ENCODE measurements around the gene DBN1.

DBN1 gene

DNA sequence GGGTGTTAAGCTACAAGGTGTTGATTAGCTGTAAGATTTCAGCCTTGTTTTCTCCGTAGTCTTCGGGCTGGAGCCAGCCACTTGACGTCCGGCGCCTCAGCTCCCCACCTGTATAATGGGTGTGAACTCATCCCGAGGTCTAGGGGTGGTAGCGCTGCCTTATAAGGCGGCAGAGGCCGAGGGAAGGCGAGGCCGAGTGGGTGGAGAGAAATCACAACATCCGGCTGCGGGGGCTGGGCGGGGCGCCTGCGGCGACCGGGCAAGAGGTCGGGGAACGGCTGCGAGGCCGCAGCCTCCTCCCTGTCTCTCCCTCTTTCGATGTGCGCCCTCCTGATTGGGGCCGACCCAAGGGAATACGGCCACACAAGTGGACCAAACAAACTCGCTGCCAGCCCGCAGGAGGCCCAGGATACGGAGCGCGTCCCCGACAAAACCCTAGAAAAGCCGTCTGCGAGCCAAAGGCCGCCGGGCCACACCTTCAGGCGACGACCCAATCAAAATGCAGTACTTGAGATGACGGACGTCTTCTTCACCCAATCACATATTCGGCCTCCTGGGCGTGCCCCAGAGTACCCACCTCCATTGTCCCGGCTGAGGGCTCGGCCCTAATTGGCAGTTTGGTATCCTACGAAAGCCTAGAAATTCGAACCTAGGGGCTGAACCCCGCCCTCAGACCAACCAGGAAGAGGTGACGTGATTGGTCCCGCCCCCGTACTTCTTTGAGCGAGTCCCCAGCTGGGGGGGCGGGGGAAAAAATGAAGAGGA lies 47.5 kb downstream of the DBN1 start:
- peak overlapping the region; percentile 69 for H2AK5ac ChIP-seq (ENCODE audit: low read length)
- H3K79me1 ChIP-seq (ENCODE audit: low read length), result peaks cover 9% of the 10 kb centered on the region
- H3K36me3 ChIP-seq (ENCODE audit: control insufficient read depth in 1 of 2, insufficient read depth in 2 of 2, low read length in 2 of 2), result peaks cover 0 to 2% of the 10 kb centered on the region in 2 experiments
- H3K18ac ChIP-seq (ENCODE audit: low read length), result peak overlapping the region; percentile 82
- peak overlapping the region; percentile 92 for H4K12ac ChIP-seq (ENCODE audit: low read depth, low read length)
- H2BK5ac ChIP-seq (ENCODE audit: low read depth, low read length, poor library complexity), result peak overlapping the region; percentile 89
- peak overlapping the region; percentile 85 for H3K9ac ChIP-seq (ENCODE audit: low read length)
- peak overlapping the region; percentile 74 for H2BK12ac ChIP-seq (ENCODE audit: low read length)
- peak overlapping the region; percentile 42 for H3K4ac ChIP-seq (ENCODE audit: low read depth, low read length)
- no peaks in the 10 kb centered on the region for H3K27me3 ChIP-seq (ENCODE audit: insufficient read depth, low read length)
- H4K8ac ChIP-seq (ENCODE audit: low read depth, low read length), result peak overlapping the region; percentile 95
- H2AFZ ChIP-seq (ENCODE audit: insufficient read depth, low read length, poor library complexity), result peak overlapping the region; percentile 63
- H3K4me3 ChIP-seq (ENCODE audit: low read depth, low read length), result peak overlapping the region; percentile 80
- H3K79me2 ChIP-seq (ENCODE audit: control insufficient read depth, insufficient read depth, low read length, poor library complexity), result peaks cover 5% of the 10 kb centered on the region
- peak overlapping the region; percentile 70 for H3K4me2 ChIP-seq (ENCODE audit: low read length)
- peak overlapping the region; percentile 84 for H2BK120ac ChIP-seq (ENCODE audit: insufficient read depth, low read length, poor library complexity)
- H4K91ac ChIP-seq (ENCODE audit: low read depth, low read length), result peak overlapping the region; percentile 92
- WGBS (ENCODE audit: extremely low coverage, insufficient coverage, insufficient read length), result no CpG with 5 or more reads among the region's 52 CpGs
- H3K27ac ChIP-seq (ENCODE audit: low read depth, low read length), result peak overlapping the region; percentile 82
- H3K9me3 ChIP-seq (ENCODE audit: insufficient read depth, low read depth, low read length), result no peaks in the 10 kb centered on the region
- H3K14ac ChIP-seq (ENCODE audit: low read length), result peak overlapping the region; percentile 93
- peaks cover 13 to 14% of the 10 kb centered on the region in 2 experiments for H3K4me1 ChIP-seq (ENCODE audit: control insufficient read depth in 1 of 2, insufficient read depth in 2 of 2, low read length in 2 of 2)
- DNase-seq, result peak; percentile 100
- no peak overlapping the region for H3K23ac ChIP-seq (ENCODE audit: low read length)

DNA sequence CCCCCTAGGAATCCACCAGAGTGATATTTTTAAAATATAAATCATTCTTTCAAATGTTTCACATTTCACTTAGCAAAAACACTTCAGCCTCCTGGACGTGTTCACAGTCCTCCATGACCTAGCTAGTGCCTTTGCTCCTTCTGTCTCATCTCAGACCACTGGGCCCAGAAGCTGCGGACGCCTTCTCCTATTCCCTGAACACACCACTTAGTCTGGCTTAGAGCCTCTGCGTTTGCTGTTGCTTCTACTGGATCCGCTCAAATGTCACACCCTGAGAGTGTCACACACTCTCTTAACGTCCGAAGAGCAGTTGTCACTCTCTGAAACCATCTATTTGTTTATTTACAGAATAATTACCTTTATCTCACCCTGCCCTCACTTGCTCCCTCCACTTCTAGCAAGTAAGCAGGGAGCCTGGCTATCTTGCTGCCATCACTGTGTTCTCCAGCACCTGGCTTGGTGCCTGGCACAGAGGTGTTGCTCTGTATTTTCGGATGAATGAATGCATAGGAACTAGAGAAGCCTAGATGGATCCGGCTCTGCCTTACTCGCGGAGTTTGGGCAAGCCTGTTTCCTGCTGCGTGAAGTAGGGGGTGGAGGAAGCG lies 48.1 kb downstream of the DBN1 start:
- Histone ChIP-seq H4K12ac (ENCODE audit: low read depth, low read length) (peak overlapping the region; percentile 79), H3K4me3 (ENCODE audit: low read depth, low read length) (peak overlapping the region; percentile 80), H2BK12ac (ENCODE audit: low read length) (peak overlapping the region; percentile 74), H3K79me2 (ENCODE audit: control insufficient read depth, insufficient read depth, low read length, poor library complexity) (peaks cover 5% of the 10 kb centered on the region), H3K4ac (ENCODE audit: low read depth, low read length) (peak overlapping the region; percentile 42), H2AK5ac (ENCODE audit: low read length) (peak overlapping the region; percentile 69), H4K8ac (ENCODE audit: low read depth, low read length) (peak overlapping the region; percentile 95), H3K36me3 (ENCODE audit: control insufficient read depth in 1 of 2, insufficient read depth in 2 of 2, low read length in 2 of 2) (peaks cover 0 to 2% of the 10 kb centered on the region in 2 experiments), H4K91ac (ENCODE audit: low read depth, low read length) (peak overlapping the region; percentile 92), H3K79me1 (ENCODE audit: low read length) (peaks cover 9% of the 10 kb centered on the region), H3K27ac (ENCODE audit: low read depth, low read length) (peak overlapping the region; percentile 82), H3K9me3 (ENCODE audit: insufficient read depth, low read depth, low read length) (no peaks in the 10 kb centered on the region), H2AFZ (ENCODE audit: insufficient read depth, low read length, poor library complexity) (peak overlapping the region; percentile 59), H3K23ac (ENCODE audit: low read length) (no peak overlapping the region), H2BK120ac (ENCODE audit: insufficient read depth, low read length, poor library complexity) (peak overlapping the region; percentile 54), H3K18ac (ENCODE audit: low read length) (peak overlapping the region; percentile 34), H3K4me1 (ENCODE audit: control insufficient read depth in 1 of 2, insufficient read depth in 2 of 2, low read length in 2 of 2) (peaks cover 13 to 14% of the 10 kb centered on the region in 2 experiments), H3K4me2 (ENCODE audit: low read length) (peak overlapping the region; percentile 70), H3K9ac (ENCODE audit: low read length) (peak overlapping the region; percentile 42), H3K27me3 (ENCODE audit: insufficient read depth, low read length) (no peaks in the 10 kb centered on the region), H3K14ac (ENCODE audit: low read length) (peak overlapping the region; percentile 64), H2BK5ac (ENCODE audit: low read depth, low read length, poor library complexity) (peak overlapping the region; percentile 18)
- no peak for DNase-seq
- WGBS (ENCODE audit: extremely low coverage, insufficient coverage, insufficient read length), result no CpG with 5 or more reads among the region's 13 CpGs

DNA sequence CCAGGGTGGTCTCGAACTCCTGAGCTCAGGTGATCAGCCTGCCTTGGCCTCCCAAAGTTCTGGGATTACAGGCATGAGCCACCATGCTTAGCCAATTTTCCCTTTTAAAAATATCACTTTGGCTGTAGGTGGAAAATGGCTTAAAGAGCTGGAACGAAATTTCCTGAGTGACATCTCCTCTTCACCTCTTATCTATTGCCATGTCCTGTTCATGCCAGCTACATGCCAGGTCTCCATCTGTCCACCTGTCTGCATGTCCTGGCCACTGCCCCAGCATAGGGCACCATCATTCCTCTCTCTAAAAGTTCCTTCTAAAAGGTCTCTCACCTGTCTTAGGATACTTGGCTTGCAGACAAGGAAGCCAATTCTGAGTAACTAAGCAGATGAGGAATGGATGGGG lies 49.8 kb downstream of the DBN1 start:
- DNase-seq, result no peak
- H3K9ac ChIP-seq (ENCODE audit: low read length), result no peak overlapping the region
- H3K79me1 ChIP-seq (ENCODE audit: low read length), result peaks cover 9% of the 10 kb centered on the region
- no peak overlapping the region for H2BK120ac ChIP-seq (ENCODE audit: insufficient read depth, low read length, poor library complexity)
- no peak overlapping the region for H4K91ac ChIP-seq (ENCODE audit: low read depth, low read length)
- peaks cover 5% of the 10 kb centered on the region for H3K79me2 ChIP-seq (ENCODE audit: control insufficient read depth, insufficient read depth, low read length, poor library complexity)
- H4K12ac ChIP-seq (ENCODE audit: low read depth, low read length), result no peak overlapping the region
- H3K23ac ChIP-seq (ENCODE audit: low read length), result no peak overlapping the region
- no peaks in the 10 kb centered on the region for H3K9me3 ChIP-seq (ENCODE audit: insufficient read depth, low read depth, low read length)
- H2AFZ ChIP-seq (ENCODE audit: insufficient read depth, low read length, poor library complexity), result no peak overlapping the region
- H2AK5ac ChIP-seq (ENCODE audit: low read length), result no peak overlapping the region
- no peak overlapping the region for H3K14ac ChIP-seq (ENCODE audit: low read length)
- WGBS (ENCODE audit: extremely low coverage, insufficient coverage, insufficient read length), result no CpG with 5 or more reads among the region's 2 CpGs
- H2BK5ac ChIP-seq (ENCODE audit: low read depth, low read length, poor library complexity), result no peak overlapping the region
- peaks cover 13 to 14% of the 10 kb centered on the region in 2 experiments for H3K4me1 ChIP-seq (ENCODE audit: control insufficient read depth in 1 of 2, insufficient read depth in 2 of 2, low read length in 2 of 2)
- H3K4ac ChIP-seq (ENCODE audit: low read depth, low read length), result no peak overlapping the region
- H3K4me3 ChIP-seq (ENCODE audit: low read depth, low read length), result no peak overlapping the region
- no peaks in the 10 kb centered on the region for H3K36me3 ChIP-seq (ENCODE audit: control insufficient read depth in 1 of 2, insufficient read depth in 2 of 2, low read length in 2 of 2)
- no peak overlapping the region for H3K27ac ChIP-seq (ENCODE audit: low read depth, low read length)
- no peak overlapping the region for H2BK12ac ChIP-seq (ENCODE audit: low read length)
- no peak overlapping the region for H3K4me2 ChIP-seq (ENCODE audit: low read length)
- H3K27me3 ChIP-seq (ENCODE audit: insufficient read depth, low read length), result no peaks in the 10 kb centered on the region
- no peak overlapping the region for H3K18ac ChIP-seq (ENCODE audit: low read length)
- no peak overlapping the region for H4K8ac ChIP-seq (ENCODE audit: low read depth, low read length)

DNA sequence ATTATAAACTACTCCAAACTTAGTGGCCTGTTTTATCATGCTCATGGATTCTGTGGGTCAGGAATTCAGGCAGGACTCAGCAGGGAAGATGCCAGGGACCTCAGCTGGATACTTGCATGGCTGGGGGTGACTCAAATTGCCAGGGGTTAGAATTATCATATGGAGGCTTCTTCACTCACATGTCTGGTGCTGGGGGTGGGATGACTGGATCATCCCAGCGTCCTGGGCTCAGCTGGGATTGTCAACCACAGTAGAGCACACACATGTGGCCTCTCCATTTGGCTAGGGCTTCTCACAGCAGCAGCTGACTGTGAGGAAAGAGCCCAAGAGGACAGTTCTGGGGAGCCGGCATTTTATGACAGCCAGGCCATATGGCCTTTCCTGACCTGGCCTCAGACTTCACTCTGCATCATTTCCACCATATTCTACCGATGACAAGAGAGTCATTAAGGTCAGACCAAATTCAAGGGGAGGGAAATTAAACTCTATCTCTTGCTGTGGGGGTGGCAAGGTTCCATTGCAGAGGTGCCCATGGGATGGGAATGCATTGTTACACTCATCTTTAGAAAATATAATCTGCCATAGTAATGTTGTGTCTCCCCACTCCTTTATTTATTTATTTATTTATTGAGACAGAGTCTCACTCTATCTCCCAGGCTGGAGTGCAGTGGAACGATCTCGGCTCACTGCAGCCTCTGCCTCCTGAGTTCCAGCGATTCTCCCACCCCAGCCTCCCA lies 52.2 kb downstream of the DBN1 start:
- no peak overlapping the region for H2BK12ac ChIP-seq (ENCODE audit: low read length)
- H2BK5ac ChIP-seq (ENCODE audit: low read depth, low read length, poor library complexity), result no peak overlapping the region
- H3K79me2 ChIP-seq (ENCODE audit: control insufficient read depth, insufficient read depth, low read length, poor library complexity), result peaks cover 2% of the 10 kb centered on the region
- no peaks in the 10 kb centered on the region for H3K9me3 ChIP-seq (ENCODE audit: insufficient read depth, low read depth, low read length)
- no peak overlapping the region for H4K12ac ChIP-seq (ENCODE audit: low read depth, low read length)
- H3K18ac ChIP-seq (ENCODE audit: low read length), result no peak overlapping the region
- peaks cover 6% of the 10 kb centered on the region for H3K79me1 ChIP-seq (ENCODE audit: low read length)
- no peaks in the 10 kb centered on the region for H3K27me3 ChIP-seq (ENCODE audit: insufficient read depth, low read length)
- H3K14ac ChIP-seq (ENCODE audit: low read length), result no peak overlapping the region
- no peak overlapping the region for H3K9ac ChIP-seq (ENCODE audit: low read length)
- no peaks in the 10 kb centered on the region for H3K36me3 ChIP-seq (ENCODE audit: control insufficient read depth in 1 of 2, insufficient read depth in 2 of 2, low read length in 2 of 2)
- no peak overlapping the region for H3K23ac ChIP-seq (ENCODE audit: low read length)
- H2BK120ac ChIP-seq (ENCODE audit: insufficient read depth, low read length, poor library complexity), result no peak overlapping the region
- no peak overlapping the region for H3K4me2 ChIP-seq (ENCODE audit: low read length)
- H3K4ac ChIP-seq (ENCODE audit: low read depth, low read length), result no peak overlapping the region
- no CpG with 5 or more reads among the region's 6 CpGs for WGBS (ENCODE audit: extremely low coverage, insufficient coverage, insufficient read length)
- no peak for DNase-seq
- no peak overlapping the region for H2AK5ac ChIP-seq (ENCODE audit: low read length)
- no peak overlapping the region for H3K4me3 ChIP-seq (ENCODE audit: low read depth, low read length)
- no peak overlapping the region for H4K91ac ChIP-seq (ENCODE audit: low read depth, low read length)
- no peak overlapping the region for H4K8ac ChIP-seq (ENCODE audit: low read depth, low read length)
- no peak overlapping the region for H2AFZ ChIP-seq (ENCODE audit: insufficient read depth, low read length, poor library complexity)
- H3K27ac ChIP-seq (ENCODE audit: low read depth, low read length), result no peak overlapping the region
- peaks cover 4 to 5% of the 10 kb centered on the region in 2 experiments for H3K4me1 ChIP-seq (ENCODE audit: control insufficient read depth in 1 of 2, insufficient read depth in 2 of 2, low read length in 2 of 2)
